Measurements from ENCODE around the gene DNASE1. TPM values are rescaled to one million over a fixed set of nuclear protein-coding genes. Genes with fewer than 3 reads are reported as not detected.

Gene DNASE1
- total RNA-seq, 1 donor from 2014 or later, result 18.4 TPM

- no peaks in the 10 kb centered on the region for H3K27me3 ChIP-seq
- ATAC-seq (no peak), DNase-seq (peak; percentile 26)
- H3K9me3 ChIP-seq, result no peaks in the 10 kb centered on the region
- peaks cover 7% of the 10 kb centered on the region for H3K36me3 ChIP-seq
- no peak overlapping the region for H3K4me3 ChIP-seq
- intact Hi-C loops (cut with DNase I), result no loop called here
- no peak overlapping the region for H3K27ac ChIP-seq
- H3K4me1 ChIP-seq, result no peaks in the 10 kb centered on the region
- TF ChIP-seq CTCF (IDR thresholded peaks at IDR 0.05), result no peak
These were observed 9.4 kb upstream of the DNASE1 start for GRCh38 chr16:3645108-3645503.

GRCh38 chr16:3645504-3646347, 8.8 kb upstream of the DNASE1 start:
- peak; percentile 25 for DNase-seq
- no peaks in the 10 kb centered on the region for H3K4me1 ChIP-seq
- no peak for ATAC-seq
- H3K27me3 ChIP-seq, result no peaks in the 10 kb centered on the region
- H3K27ac ChIP-seq, result no peak overlapping the region
- intact Hi-C loops (cut with DNase I), result no loop called here
- no peaks in the 10 kb centered on the region for H3K9me3 ChIP-seq
- peaks cover 6% of the 10 kb centered on the region for H3K36me3 ChIP-seq
- TF ChIP-seq CTCF (IDR thresholded peaks at IDR 0.05), result no peak
- H3K4me3 ChIP-seq, result no peak overlapping the region

GRCh38 chr16:3646348-3646920, 8.1 kb upstream of the DNASE1 start:
- Histone ChIP-seq H3K36me3 (peaks cover under 1% of the 10 kb centered on the region), H3K4me3 (no peak overlapping the region), H3K27ac (no peak overlapping the region), H3K9me3 (no peaks in the 10 kb centered on the region), H3K27me3 (no peaks in the 10 kb centered on the region), H3K4me1 (no peaks in the 10 kb centered on the region)
- peak; percentile 46 for DNase-seq
- no peak for TF ChIP-seq CTCF (IDR thresholded peaks at IDR 0.05)
- ATAC-seq, result no peak
- intact Hi-C loops (cut with DNase I), result no loop called here

- Histone ChIP-seq H3K4me1 (no peaks in the 10 kb centered on the region), H3K27ac (no peak overlapping the region), H3K36me3 (peaks cover 7% of the 10 kb centered on the region), H3K27me3 (no peaks in the 10 kb centered on the region), H3K9me3 (no peaks in the 10 kb centered on the region), H3K4me3 (no peak overlapping the region)
- TF ChIP-seq CTCF (IDR thresholded peaks at IDR 0.05), result no peak
- intact Hi-C loops (cut with DNase I), result no loop called here
- peak; percentile 37 for ATAC-seq
- DNase-seq, result peak; percentile 30
These were observed 3.7 kb upstream of the DNASE1 start for GRCh38 chr16:3650631-3651265.

- ATAC-seq (no peak), DNase-seq (peak; percentile 23)
- TF ChIP-seq CTCF (IDR thresholded peaks at IDR 0.05), result no peak
- no peak overlapping the region for H3K4me3 ChIP-seq
- no peak overlapping the region for H3K27ac ChIP-seq
- H3K27me3 ChIP-seq, result no peaks in the 10 kb centered on the region
- intact Hi-C loops (cut with DNase I), result no loop called here
- H3K4me1 ChIP-seq, result no peaks in the 10 kb centered on the region
- peaks cover 11% of the 10 kb centered on the region for H3K36me3 ChIP-seq
- H3K9me3 ChIP-seq, result no peaks in the 10 kb centered on the region
These were observed 2.8 kb upstream of the DNASE1 start for GRCh38 chr16:3651461-3652372.

Data from upper lobe of right lung (tissue), 1 donor.